Stomach smooth muscle (tissue), 2 donors: ENCODE data around the gene RNF144A.

Experiments
- H3K27ac ChIP-seq: one replicate; pipeline ENCODE4 v1.7.0; 2013; ENCODE audit warnings: mild to moderate bottlenecking, low read length, inconsistent platforms
- H3K27me3 ChIP-seq, 2 donors: one replicate each; pipeline ENCODE4 v1.7.0; 2013; ENCODE audit warnings: low read length in 2 of 2; ENCODE audit not compliant: insufficient read depth in 2 of 2, control insufficient read depth in 1 of 2
- H3K36me3 ChIP-seq, 2 donors: one replicate each; pipeline ENCODE4 v1.7.0; 2013; ENCODE audit warnings: low read length in 2 of 2; ENCODE audit not compliant: control insufficient read depth in 2 of 2, insufficient read depth in 2 of 2
- H3K4me1 ChIP-seq: one replicate; pipeline ENCODE4 v1.7.0; 2013; ENCODE audit warnings: low read length; ENCODE audit not compliant: control insufficient read depth, insufficient read depth
- H3K4me3 ChIP-seq, 2 donors: one replicate each; pipeline ENCODE4 v1.7.0; 2013; ENCODE audit warnings: low read length in 2 of 2
- H3K9ac ChIP-seq, 2 donors: one replicate each; pipeline ENCODE4 v1.7.0; 2013; ENCODE audit warnings: low read length in 2 of 2, mild to moderate bottlenecking in 1 of 2
- H3K9me3 ChIP-seq, 2 donors: one replicate each; pipeline ENCODE4 v1.7.0; 2013; ENCODE audit warnings: low read length in 2 of 2; ENCODE audit not compliant: control insufficient read depth in 2 of 2
- donor health status: healthy.
- donor health status: Pancreatic carcinoma.

RNF144A gene

GRCh38 chr2:7047661-7048060 lies 130.4 kb downstream of the RNF144A start:
- Histone ChIP-seq H3K27ac (no peak overlapping the region), H3K36me3 (no peaks in the 10 kb centered on the region), H3K4me1 (no peaks in the 10 kb centered on the region)

GRCh38 chr2:7048762-7049294 lies 131.6 kb downstream of the RNF144A start:
- no peak overlapping the region for H3K9ac ChIP-seq
- peaks cover 0 to 3% of the 10 kb centered on the region in 2 donors for H3K27me3 ChIP-seq
- no peak overlapping the region for H3K4me3 ChIP-seq
- H3K9me3 ChIP-seq: no peaks in the 10 kb centered on the region
- no peaks in the 10 kb centered on the region for H3K36me3 ChIP-seq
- peaks cover 2% of the 10 kb centered on the region for H3K4me1 ChIP-seq
- H3K27ac ChIP-seq: no peak overlapping the region

More at GRCh38 chr2:7047661-7048060, 130.4 kb downstream of the RNF144A start:
- H3K27me3 ChIP-seq: peaks cover 0 to 3% of the 10 kb centered on the region in 2 donors
- no peak overlapping the region for H3K9ac ChIP-seq
- no peaks in the 10 kb centered on the region for H3K9me3 ChIP-seq
- no peak overlapping the region for H3K4me3 ChIP-seq

- H3K36me3 ChIP-seq: no peaks in the 10 kb centered on the region
- peaks cover 5% of the 10 kb centered on the region for H3K4me1 ChIP-seq
- no peak overlapping the region for H3K27ac ChIP-seq
- no peaks in the 10 kb centered on the region for H3K9me3 ChIP-seq
- no peak overlapping the region for H3K4me3 ChIP-seq
- peaks cover 0 to 3% of the 10 kb centered on the region in 2 donors for H3K27me3 ChIP-seq
- no peak overlapping the region for H3K9ac ChIP-seq
These were observed 135.2 kb downstream of the RNF144A start for GRCh38 chr2:7052404-7052803.

GRCh38 chr2:7053650-7054265 lies 136.5 kb downstream of the RNF144A start:
- H3K27ac ChIP-seq: no peak overlapping the region
- no peak overlapping the region for H3K4me3 ChIP-seq
- H3K9me3 ChIP-seq: no peaks in the 10 kb centered on the region
- no peak overlapping the region for H3K9ac ChIP-seq
- no peaks in the 10 kb centered on the region for H3K36me3 ChIP-seq
- H3K27me3 ChIP-seq: peaks cover 0 to 3% of the 10 kb centered on the region in 2 donors
- peaks cover 5% of the 10 kb centered on the region for H3K4me1 ChIP-seq

- Histone ChIP-seq H3K4me3 (no peak overlapping the region), H3K36me3 (no peaks in the 10 kb centered on the region), H3K4me1 (peaks cover 11% of the 10 kb centered on the region), H3K27ac (no peak overlapping the region), H3K27me3 (no peaks in the 10 kb centered on the region), H3K9ac (no peak overlapping the region), H3K9me3 (no peaks in the 10 kb centered on the region)
These were observed 140.7 kb downstream of the RNF144A start for GRCh38 chr2:7057865-7058400.

- Histone ChIP-seq H3K4me3 (no peak overlapping the region), H3K9ac (no peak overlapping the region), H3K36me3 (no peaks in the 10 kb centered on the region), H3K4me1 (peaks cover 6% of the 10 kb centered on the region), H3K9me3 (no peaks in the 10 kb centered on the region), H3K27ac (peak overlapping the region; percentile 7), H3K27me3 (no peaks in the 10 kb centered on the region)
These were observed 142.9 kb downstream of the RNF144A start for GRCh38 chr2:7060156-7060555.

- Histone ChIP-seq H3K27me3 (no peaks in the 10 kb centered on the region), H3K9ac (no peak overlapping the region), H3K27ac (peak overlapping the region; percentile 7), H3K36me3 (no peaks in the 10 kb centered on the region), H3K4me3 (no peak overlapping the region), H3K9me3 (no peaks in the 10 kb centered on the region), H3K4me1 (peaks cover 6% of the 10 kb centered on the region)
These were observed 143.6 kb downstream of the RNF144A start for GRCh38 chr2:7060631-7061449.

- H3K4me1 ChIP-seq: peaks cover 6% of the 10 kb centered on the region
- no peaks in the 10 kb centered on the region for H3K9me3 ChIP-seq
- H3K36me3 ChIP-seq: no peaks in the 10 kb centered on the region
- no peak overlapping the region for H3K4me3 ChIP-seq
- no peak overlapping the region for H3K9ac ChIP-seq
- no peaks in the 10 kb centered on the region for H3K27me3 ChIP-seq
- peak overlapping the region; percentile 7 for H3K27ac ChIP-seq
These were observed 144.2 kb downstream of the RNF144A start for GRCh38 chr2:7061450-7061789.

- no peak overlapping the region for H3K4me3 ChIP-seq
- peaks cover 6% of the 10 kb centered on the region for H3K4me1 ChIP-seq
- H3K9me3 ChIP-seq: no peaks in the 10 kb centered on the region
- no peaks in the 10 kb centered on the region for H3K36me3 ChIP-seq
- H3K27ac ChIP-seq: no peak overlapping the region
- H3K9ac ChIP-seq: no peak overlapping the region
- no peaks in the 10 kb centered on the region for H3K27me3 ChIP-seq
These were observed 144.7 kb downstream of the RNF144A start for GRCh38 chr2:7061921-7062320.

GRCh38 chr2:7063789-7064188 lies 146.6 kb downstream of the RNF144A start:
- Histone ChIP-seq H3K4me3 (no peak overlapping the region), H3K36me3 (no peaks in the 10 kb centered on the region), H3K27me3 (no peaks in the 10 kb centered on the region), H3K9ac (no peak overlapping the region), H3K4me1 (peaks cover 6% of the 10 kb centered on the region), H3K9me3 (no peaks in the 10 kb centered on the region), H3K27ac (no peak overlapping the region)
